ENCODE data around the gene POLD2. TPM values are rescaled to one million over a fixed set of nuclear protein-coding genes. Genes with fewer than 3 reads are reported as not detected.

Gene POLD2
- total RNA-seq, 1 experiment from 2014 or later: 127 TPM

- DNase-seq (ENCODE audit: low read depth): peak; percentile 100
Measured at GRCh38 chr7:44082541-44083207, 40.7 kb downstream of the POLD2 start.

- DNase-seq (ENCODE audit: low read depth): no peak
Measured at GRCh38 chr7:44081266-44081748, 42.0 kb downstream of the POLD2 start.

- DNase-seq (ENCODE audit: low read depth): no peak
Measured at GRCh38 chr7:44080686-44081265, 42.6 kb downstream of the POLD2 start.

GRCh38 chr7:44080118-44080517 is 43.2 kb downstream of the POLD2 start:
- DNase-seq (ENCODE audit: low read depth): no peak

- DNase-seq (ENCODE audit: low read depth): no peak
Measured at GRCh38 chr7:44079331-44080021, 43.9 kb downstream of the POLD2 start.

GRCh38 chr7:44078521-44078920 is 44.8 kb downstream of the POLD2 start:
- DNase-seq (ENCODE audit: low read depth): no peak

GRCh38 chr7:44077681-44078091 is 45.7 kb downstream of the POLD2 start:
- DNase-seq (ENCODE audit: low read depth): no peak

GRCh38 chr7:44077061-44077460 is 46.3 kb downstream of the POLD2 start:
- no peak for DNase-seq (ENCODE audit: low read depth)

GRCh38 chr7:44076101-44076895 is 47.0 kb downstream of the POLD2 start:
- no peak for DNase-seq (ENCODE audit: low read depth)

GRCh38 chr7:44075296-44076075 is 47.9 kb downstream of the POLD2 start:
- no peak for DNase-seq (ENCODE audit: low read depth)

- no peak for DNase-seq (ENCODE audit: low read depth)
Measured at GRCh38 chr7:44074349-44074695, 49.0 kb downstream of the POLD2 start.

- peak; percentile 84 for DNase-seq (ENCODE audit: low read depth)
Measured at GRCh38 chr7:44073664-44074348, 49.5 kb downstream of the POLD2 start.

GRCh38 chr7:44072364-44073231 is 50.8 kb downstream of the POLD2 start:
- DNase-seq (ENCODE audit: low read depth): peak; percentile 97

GRCh38 chr7:44071726-44072363 is 51.5 kb downstream of the POLD2 start:
- DNase-seq (ENCODE audit: low read depth): no peak

- DNase-seq (ENCODE audit: low read depth): no peak
Measured at GRCh38 chr7:44068054-44068453, 55.3 kb downstream of the POLD2 start.

- DNase-seq (ENCODE audit: low read depth): no peak
Measured at GRCh38 chr7:44067064-44067951, 56.0 kb downstream of the POLD2 start.

- no peak for DNase-seq (ENCODE audit: low read depth)
Measured at GRCh38 chr7:44066494-44067063, 56.8 kb downstream of the POLD2 start.

GRCh38 chr7:44066111-44066460 is 57.3 kb downstream of the POLD2 start:
- DNase-seq (ENCODE audit: low read depth): no peak
